C1 segment of cervical spinal cord (tissue), 14 donors: ENCODE results near the gene CTNNA2.
A peak's percentile ranks its signal among the peaks of the same experiment; 100 is the strongest.

ENCODE experiments used
- DNase-seq, 14 donors: peaks; one replicate each; lab custom pipeline; 2025; lab: John Stamatoyannopoulos, UW

The CTNNA2 gene

GRCh38 chr2:80467262-80467811, 954.5 kb downstream of the CTNNA2 start:
- no peak for DNase-seq

GRCh38 chr2:80469428-80469827, 956.6 kb downstream of the CTNNA2 start:
- no peak for DNase-seq

DNA sequence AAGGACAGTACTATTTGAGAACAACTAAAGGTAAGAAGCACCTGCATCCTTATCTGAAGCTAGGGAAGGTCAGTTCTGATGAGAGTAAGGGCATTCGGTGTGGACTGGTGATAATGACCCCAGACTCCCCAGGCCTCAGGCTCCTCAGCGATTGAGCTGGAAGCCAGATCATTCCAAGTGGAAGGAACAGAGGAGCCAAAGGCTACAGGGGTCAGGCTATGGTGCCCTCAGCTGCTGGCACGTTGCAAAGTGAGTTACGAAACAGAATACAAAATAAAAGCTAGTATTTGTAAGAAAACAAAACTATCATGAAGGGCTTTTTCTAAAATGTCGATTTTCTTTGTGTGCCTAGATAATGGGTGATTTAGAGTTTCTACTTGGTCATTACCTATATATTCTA, 960.2 kb downstream of the CTNNA2 start:
- DNase-seq = no peak

DNA sequence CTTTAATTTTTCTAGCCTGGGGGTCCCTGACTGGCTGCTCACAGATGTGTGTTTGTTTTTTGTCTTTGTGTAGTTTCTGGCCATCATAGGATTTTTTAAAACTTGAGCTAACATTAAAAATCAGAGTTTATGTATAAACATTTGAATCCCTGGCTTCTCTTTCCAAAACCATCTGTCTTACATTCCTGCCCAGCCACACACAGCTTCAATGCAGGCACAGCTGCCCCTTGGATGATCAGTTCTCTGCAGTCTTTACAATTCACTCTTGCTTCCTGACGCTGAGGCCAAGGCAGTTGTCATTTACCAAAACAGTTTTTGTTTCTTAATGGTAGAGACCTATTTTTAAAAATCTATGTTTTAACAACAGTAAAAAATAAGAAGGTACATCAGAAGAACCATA, 960.9 kb downstream of the CTNNA2 start:
- no peak for DNase-seq

GRCh38 chr2:80475970-80476369, 963.1 kb downstream of the CTNNA2 start:
- DNase-seq = no peak

- DNase-seq = no peak
Measured at GRCh38 chr2:80476535-80477117, 963.8 kb downstream of the CTNNA2 start.

DNA sequence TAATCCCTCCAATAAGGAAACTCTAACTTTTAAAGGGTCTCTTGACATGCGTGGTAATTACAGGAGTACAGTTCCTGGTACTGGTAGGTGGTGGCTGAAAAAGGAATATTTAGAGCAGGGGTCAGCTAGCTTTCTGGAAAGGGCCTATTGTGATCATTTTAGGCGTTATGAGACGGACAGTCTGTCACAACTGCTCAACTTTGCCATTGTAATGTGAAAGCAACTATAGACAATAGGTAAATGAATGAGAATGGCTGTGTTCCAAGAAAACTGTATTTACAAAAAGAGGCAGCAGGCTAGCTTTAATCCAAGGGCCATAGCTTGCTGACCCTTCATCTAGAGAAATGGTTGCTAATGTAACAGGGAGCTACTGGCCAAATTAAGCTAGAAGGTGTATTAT, 969.4 kb downstream of the CTNNA2 start:
- no peak for DNase-seq

DNA sequence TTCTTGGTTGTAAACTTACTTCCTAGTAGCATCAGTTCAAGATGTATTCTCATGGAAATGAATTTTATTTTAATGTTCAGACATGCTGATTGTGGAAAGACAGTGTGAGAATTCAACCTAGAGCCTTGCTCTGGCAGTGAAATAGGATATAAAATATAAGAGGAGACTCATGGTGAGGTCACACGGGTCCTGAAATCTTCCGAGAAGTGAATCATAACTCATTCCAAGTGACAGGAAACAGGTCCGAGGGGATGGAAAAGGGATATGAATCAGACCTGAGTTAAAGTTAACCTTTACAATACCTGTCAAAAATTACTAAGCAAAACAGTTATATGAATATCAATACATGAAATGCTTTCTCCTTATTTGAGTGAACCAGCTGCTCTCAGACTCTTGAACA, 976.9 kb downstream of the CTNNA2 start:
- DNase-seq = no peak

GRCh38 chr2:80490964-80491363, 978.1 kb downstream of the CTNNA2 start:
- DNase-seq = no peak

DNA sequence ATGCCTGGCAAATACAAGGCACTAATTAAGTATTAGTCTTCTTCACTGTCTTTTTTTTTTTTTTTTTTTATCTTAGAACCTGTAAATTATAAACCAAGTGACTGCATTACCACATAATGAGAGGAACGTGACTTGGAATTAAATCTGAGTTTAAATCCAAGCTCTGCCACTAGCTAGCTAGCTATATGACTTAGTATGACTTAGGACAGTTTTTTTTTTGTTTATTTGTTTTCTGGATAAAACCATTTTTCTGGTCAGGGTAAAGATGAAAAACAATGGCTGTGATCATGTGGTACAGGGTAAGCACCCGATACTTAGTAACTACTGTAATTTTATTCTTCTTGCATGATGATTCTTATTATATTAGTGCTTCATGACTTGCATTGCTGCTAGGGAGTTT, 983.5 kb downstream of the CTNNA2 start:
- DNase-seq = no peak

DNA sequence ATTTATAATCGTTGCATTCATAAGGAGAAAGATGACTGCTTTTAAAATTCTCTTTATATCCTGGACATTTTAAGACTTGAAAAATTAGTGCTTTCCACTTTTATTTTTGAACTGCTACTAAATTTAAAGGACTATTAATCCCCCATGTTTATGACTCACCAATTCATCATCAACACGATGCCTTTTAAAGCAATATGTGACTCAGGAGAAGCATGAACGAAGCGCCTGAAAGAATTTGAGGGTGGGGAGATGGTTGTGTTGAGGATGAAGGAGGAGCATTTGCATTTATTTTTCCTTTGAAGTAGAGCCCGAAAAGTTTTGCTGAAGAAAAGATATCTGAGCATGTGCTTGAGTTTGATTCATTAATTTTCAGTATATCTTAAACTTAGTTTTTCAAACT, 983.9 kb downstream of the CTNNA2 start:
- DNase-seq = no peak

- DNase-seq = peak in 7 of 14 donors; percentile 0 to 19 (median 6)
Measured at GRCh38 chr2:80499095-80499494, 986.2 kb downstream of the CTNNA2 start.

DNA sequence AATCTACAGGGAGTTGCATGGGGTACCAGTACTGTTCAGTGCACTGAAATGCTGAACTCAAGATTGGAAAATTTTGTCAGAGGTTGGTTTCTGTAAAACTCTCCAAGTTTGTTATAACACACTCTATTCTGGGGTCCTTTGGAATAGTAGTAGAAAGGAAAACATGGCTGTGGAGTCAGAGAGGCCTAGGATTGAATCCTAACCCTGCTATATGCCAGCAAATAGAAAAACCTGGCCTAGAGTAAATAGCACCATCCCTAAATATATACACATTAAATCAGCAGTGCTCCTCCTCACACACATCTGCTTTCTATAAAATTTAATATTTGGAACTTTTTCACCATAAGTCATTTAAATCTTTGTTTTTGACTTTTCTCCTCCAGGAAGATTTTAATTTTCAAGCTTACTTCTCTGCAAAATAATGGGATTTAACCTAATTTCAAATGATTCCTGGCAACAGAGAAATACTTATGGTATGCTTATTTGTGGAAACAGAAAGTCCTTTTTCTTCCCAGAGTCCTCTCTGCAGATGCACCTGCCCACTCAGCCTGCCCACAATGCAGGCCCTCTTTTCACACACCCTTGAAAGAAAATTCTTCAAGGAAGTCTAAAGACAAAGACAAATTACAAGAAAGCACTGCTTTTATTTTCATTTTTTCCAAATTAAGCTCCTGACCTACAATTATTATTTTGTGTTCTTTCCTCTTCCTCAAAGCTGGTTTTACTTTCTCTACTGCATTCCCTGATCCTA, 989.2 kb downstream of the CTNNA2 start:
- no peak for DNase-seq

DNA sequence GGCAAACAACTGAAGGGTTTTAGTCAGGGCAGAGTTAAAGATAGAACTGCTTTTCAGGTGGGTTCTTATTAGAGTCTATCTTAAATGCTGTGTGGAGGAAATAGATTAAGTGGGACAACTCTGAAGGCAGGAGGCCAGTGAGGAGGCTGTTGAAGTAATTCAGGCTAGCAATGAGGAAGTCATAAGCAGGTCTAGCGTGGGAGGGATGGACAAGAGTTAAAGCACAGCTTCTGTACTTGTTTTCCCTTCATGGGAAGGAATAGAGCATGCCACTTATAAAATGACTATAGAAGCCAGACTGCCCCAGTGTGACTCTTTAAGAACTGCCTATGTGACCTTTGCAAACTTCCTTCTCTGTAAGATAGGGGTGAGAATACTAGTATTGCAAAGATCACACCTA, 993.7 kb downstream of the CTNNA2 start:
- no peak for DNase-seq

DNA sequence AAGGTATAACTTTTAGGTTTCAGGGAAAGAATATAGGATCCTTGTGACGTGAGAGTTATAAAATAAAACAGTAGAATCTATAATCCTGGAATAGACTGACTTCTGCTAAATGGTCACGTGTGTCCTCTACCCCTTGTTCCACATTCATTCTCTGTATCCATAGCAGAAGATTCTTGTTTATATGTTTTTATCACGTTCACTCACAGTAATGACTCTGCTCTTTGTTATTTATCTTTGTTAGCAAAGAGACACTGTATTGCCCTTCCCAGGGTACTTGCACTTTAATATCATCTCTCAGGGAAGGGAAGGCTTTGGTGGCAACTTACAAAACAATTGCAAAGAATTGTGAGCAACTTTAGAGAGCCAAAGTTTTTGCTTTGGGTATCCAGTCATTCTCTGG, 997.9 kb downstream of the CTNNA2 start:
- no peak for DNase-seq

DNA sequence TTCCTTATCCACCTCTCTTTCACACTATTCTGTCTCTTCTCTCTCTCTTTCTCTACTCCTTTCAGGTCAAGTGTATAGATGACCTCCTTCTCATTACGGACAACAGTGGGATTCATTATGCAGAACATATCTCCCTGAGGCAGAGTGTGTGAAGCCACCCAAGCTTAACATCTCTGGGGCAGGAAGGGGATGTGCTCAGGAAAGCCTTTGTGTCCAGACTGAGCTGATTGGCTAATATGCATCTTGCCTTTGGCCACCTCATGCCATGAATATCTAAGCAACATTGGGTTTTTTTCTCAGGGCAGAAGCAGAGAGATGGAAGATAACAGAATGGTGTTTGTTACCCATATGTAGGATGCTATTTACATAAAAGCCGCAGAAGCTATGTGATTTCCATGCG, 1003.1 kb downstream of the CTNNA2 start:
- no peak for DNase-seq

- no peak for DNase-seq
Measured at GRCh38 chr2:80517316-80517715, 1004.5 kb downstream of the CTNNA2 start.

GRCh38 chr2:80519121-80519643, 1006.3 kb downstream of the CTNNA2 start:
- DNase-seq = peak in 1 of 14 donors; percentile 9

DNA sequence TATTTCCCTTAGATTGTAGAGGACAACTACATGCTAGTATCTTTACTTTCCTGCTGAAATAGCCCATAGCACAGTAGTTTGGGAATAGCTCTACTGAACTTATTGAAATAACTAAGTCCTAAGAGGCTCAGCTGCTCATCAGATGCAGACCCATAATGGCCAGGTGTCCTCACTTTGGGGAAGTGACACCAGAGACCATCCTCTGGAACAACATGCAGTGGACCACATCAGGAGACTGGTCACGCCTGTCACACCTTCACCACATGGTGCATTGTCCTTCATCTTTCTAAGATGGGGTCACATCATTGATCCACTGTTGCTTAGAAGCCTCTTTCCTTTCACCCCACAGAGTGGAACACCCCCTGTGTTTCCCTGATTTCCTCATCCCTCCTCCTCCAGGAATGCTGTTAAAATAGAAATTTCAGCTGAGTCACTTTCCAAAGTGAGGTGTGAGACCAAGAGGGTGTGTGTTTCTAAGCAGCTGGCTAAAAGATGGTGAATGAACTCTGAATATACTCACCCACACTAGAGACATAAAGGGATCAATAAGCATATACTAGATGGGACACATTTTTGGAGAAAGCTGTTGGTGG, 1006.9 kb downstream of the CTNNA2 start:
- DNase-seq = no peak

DNA sequence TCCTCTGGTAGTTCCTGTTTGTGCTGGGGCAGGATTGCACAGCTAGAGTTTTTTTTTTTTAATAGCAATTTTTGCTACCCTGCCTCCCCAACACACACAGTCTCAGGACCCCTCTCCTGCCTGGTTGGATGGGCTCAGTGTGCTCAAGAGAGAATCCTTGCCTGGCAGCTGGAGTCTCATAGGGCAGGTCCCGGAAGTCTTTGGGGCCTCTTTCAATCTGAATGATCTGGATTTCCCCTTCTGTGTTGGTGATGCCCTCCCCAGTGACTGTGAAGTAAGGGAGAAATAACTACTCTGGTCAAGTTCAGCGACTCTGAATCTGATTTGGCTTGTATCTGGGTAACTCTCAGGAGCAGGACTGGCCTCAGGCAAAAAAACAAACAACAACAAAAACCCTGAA, 1012.3 kb downstream of the CTNNA2 start:
- no peak for DNase-seq

GRCh38 chr2:80527119-80527518, 1014.3 kb downstream of the CTNNA2 start:
- DNase-seq = no peak

DNA sequence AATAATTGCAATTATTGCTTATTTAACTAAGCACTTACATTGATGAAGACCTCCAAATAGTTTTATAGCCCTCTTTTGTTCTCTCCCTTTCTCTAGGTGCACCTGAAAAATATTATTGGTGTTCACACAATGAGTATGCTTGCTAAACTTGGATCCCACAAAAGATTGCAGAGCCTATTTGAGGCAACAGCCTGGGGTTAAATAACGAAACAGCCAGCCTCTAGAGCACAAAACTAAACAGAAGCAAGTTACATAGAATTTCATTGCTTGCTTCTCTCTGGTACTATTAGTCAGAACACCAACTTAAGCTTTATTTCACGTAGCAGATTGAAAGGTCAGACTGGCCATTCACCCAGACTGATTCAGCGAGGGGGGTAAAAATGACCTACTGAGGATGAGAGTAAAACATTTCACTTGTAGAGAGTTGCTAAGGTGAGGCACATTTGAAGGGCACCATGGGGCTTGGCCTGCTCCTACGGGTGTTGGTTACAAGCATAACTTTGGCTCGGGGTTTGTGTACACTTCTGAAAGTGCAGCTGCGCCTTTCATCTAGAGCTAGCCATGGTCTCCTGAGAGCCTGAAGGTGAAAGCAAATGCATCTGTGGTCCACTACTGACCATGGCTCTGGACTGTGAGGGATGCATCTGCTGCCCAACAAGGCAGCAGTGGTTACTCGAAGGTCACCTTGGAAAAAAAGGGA, 1016.8 kb downstream of the CTNNA2 start:
- no peak for DNase-seq
